Astrocyte (in vitro differentiated cells and primary cell): ENCODE measurements around the gene MYH9.
"Not testable (repeated sequence)": the region's sequence is repeated elsewhere in the genome, so short reads cannot be mapped to it uniquely, and the experiment has no call there.

Experiments used
- EZH2 ChIP-seq: IDR thresholded peaks from 2 replicates; pipeline ENCODE4 v1.6.1; 2012; ENCODE audit warnings: mild to moderate bottlenecking, low read length, inconsistent platforms; ENCODE audit not compliant: insufficient read depth
- TF ChIP-seq, protein P1 (sequence below): IDR thresholded peaks from 2 replicates; pipeline ENCODE4 v1.5.1; 2011; ENCODE audit warnings: low read depth, mild to moderate bottlenecking, inconsistent platforms, low read length, moderate library complexity; ENCODE audit not compliant: insufficient read depth

- TF ChIP-seq, protein P1, sequence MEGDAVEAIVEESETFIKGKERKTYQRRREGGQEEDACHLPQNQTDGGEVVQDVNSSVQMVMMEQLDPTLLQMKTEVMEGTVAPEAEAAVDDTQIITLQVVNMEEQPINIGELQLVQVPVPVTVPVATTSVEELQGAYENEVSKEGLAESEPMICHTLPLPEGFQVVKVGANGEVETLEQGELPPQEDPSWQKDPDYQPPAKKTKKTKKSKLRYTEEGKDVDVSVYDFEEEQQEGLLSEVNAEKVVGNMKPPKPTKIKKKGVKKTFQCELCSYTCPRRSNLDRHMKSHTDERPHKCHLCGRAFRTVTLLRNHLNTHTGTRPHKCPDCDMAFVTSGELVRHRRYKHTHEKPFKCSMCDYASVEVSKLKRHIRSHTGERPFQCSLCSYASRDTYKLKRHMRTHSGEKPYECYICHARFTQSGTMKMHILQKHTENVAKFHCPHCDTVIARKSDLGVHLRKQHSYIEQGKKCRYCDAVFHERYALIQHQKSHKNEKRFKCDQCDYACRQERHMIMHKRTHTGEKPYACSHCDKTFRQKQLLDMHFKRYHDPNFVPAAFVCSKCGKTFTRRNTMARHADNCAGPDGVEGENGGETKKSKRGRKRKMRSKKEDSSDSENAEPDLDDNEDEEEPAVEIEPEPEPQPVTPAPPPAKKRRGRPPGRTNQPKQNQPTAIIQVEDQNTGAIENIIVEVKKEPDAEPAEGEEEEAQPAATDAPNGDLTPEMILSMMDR, result not testable (repeated sequence)
- not testable (repeated sequence) for TF ChIP-seq EZH2
Measured at GRCh38 chr22:36271231-36271630, 116.5 kb downstream of the MYH9 start.
